Embryonic facial prominence (tissue), 1 donor: ENCODE data around the gene CYSRT1.

Experiments used
- DNase-seq: peaks from one replicate; pipeline ENCODE4 v3.0.0-alpha.2; 2016; ENCODE audit errors: extremely low spot score

The CYSRT1 gene

GRCh38 chr9:137271696-137272076, 46.7 kb downstream of the CYSRT1 start:
- no peak for DNase-seq

- DNase-seq: no peak
Measured at GRCh38 chr9:137272241-137273094, 47.5 kb downstream of the CYSRT1 start.

GRCh38 chr9:137273095-137273490, 48.1 kb downstream of the CYSRT1 start:
- DNase-seq: no peak

GRCh38 chr9:137273611-137274320, 48.8 kb downstream of the CYSRT1 start:
- no peak for DNase-seq

- DNase-seq: no peak
Measured at GRCh38 chr9:137275203-137275587, 50.2 kb downstream of the CYSRT1 start.
